HCT116 (cell line): ENCODE results near the gene ILF2. TPM values are rescaled to one million over a fixed set of nuclear protein-coding genes. Genes with fewer than 3 reads are reported as not detected.
A peak's percentile ranks its signal among the peaks of the same experiment; 100 is the strongest.

Experiments used
- ATAC-seq: fragments of 200-7000 bp; cut with Tn5 transposase; 2 replicates; pipeline ENCODE4 v1.9.1; 2020; ENCODE audit warnings: mild to moderate bottlenecking, moderate library complexity
- Bru-seq: library from RNA; stranded (reverse); fragments of 400-500 nt; gene quantifications from one replicate; lab custom pipeline; 2021; lab: Mats Ljungman, UMichigan
- BruChase-seq, 2 experiments: library from RNA; stranded (reverse); fragments of 400-500 nt; gene quantifications; one replicate each; lab custom pipeline; 2021; lab: Mats Ljungman, UMichigan
- BruUV-seq: library from RNA; stranded (reverse); fragments of 400-500 nt; replicated peaks from 2 replicates; lab custom pipeline; 2021; lab: Mats Ljungman, UMichigan
- CTCF ChIA-PET: fragments of 300-600 bp; sonication (Branson Sonifier 250); formaldehyde crosslinking; loops from one replicate; lab custom pipeline; 2021; ENCODE audit warnings: antibody characterized with exemption; lab: Charles Lee
- POLR2A ChIA-PET: fragments of 300-600, 350-600 bp; sonication (Branson Sonifier 250); formaldehyde crosslinking; loops from one replicate; lab custom pipeline; 2021; ENCODE audit warnings: antibody characterized with exemption; lab: Charles Lee
- RAD21 ChIA-PET, 2 experiments: fragments of 300-600 bp; sonication (Branson Sonifier 250); formaldehyde crosslinking; loops; one replicate each; lab custom pipeline; 2023; ENCODE audit warnings: low total read pairs in 2 of 2; ENCODE audit not compliant: uncharacterized antibody in 2 of 2, unreplicated experiment in 2 of 2, low non-redundant PET in 1 of 2; lab: Charles Lee
- DNase-seq: peaks from one replicate; pipeline ENCODE4 v3.0.0-alpha.2; 2010; ENCODE audit warnings: low read depth, low spot score
- H2AFZ ChIP-seq: fragments of 200-600 bp; shearing (Covaris generic), sonication (generic); 2 replicates; pipeline ENCODE4 v1.6.1; 2017; ENCODE audit warnings: low read depth, mixed run types, mixed read lengths, antibody characterized with exemption, low read length; ENCODE audit not compliant: poor library complexity, severe bottlenecking
- H3K27ac ChIP-seq: 2 replicates; pipeline ENCODE4 v1.5.1; 2012; ENCODE audit warnings: low read depth, low read length
- H3K27me3 ChIP-seq: fragments of 200-600 bp; sonication (generic); 2 replicates; pipeline ENCODE4 v1.6.1; 2016; ENCODE audit warnings: mixed run types, low read length, mixed read lengths; ENCODE audit not compliant: insufficient read depth
- H3K36me3 ChIP-seq, 2 experiments: fragments of 200-500 bp in 1 of 2; fragments of 200-600 bp in 1 of 2; sonication (Bioruptor generic) in 1 of 2; sonication (generic) in 1 of 2; 2 replicates each; pipeline versions ENCODE4 v1.5.1 to v1.6.1; 2014 to 2016; ENCODE audit warnings: low read length in 2 of 2, inconsistent platforms in 1 of 2, mixed read lengths in 1 of 2, mixed run types in 1 of 2; ENCODE audit not compliant: insufficient read depth in 2 of 2, control insufficient read depth in 1 of 2
- H3K4me1 ChIP-seq, 2 experiments: fragments of 200-600 bp in 1 of 2; sonication (generic) in 1 of 2; 2 replicates each; pipeline versions ENCODE4 v1.5.1 to v1.6.1; 2012 to 2017; ENCODE audit warnings: low read length in 2 of 2, inconsistent platforms in 1 of 2, mild to moderate bottlenecking in 1 of 2, mixed read lengths in 1 of 2, mixed run types in 1 of 2, moderate library complexity in 1 of 2; ENCODE audit not compliant: insufficient read depth in 2 of 2, control insufficient read depth in 1 of 2
- H3K4me2 ChIP-seq: fragments of 200-600 bp; sonication (generic); 2 replicates; pipeline ENCODE4 v1.6.1; 2017; ENCODE audit warnings: mixed run types, low read length, mixed read lengths
- H3K4me3 ChIP-seq, 2 experiments: fragments of 200-600 bp in 1 of 2; sonication (generic) in 1 of 2; replicated peaks in 1 of 2; 2 replicates each; pipeline ENCODE4 v1.5.1; 2011 to 2016; ENCODE audit warnings: low read length in 2 of 2, control low read depth in 1 of 2, low read depth in 1 of 2, mild to moderate bottlenecking in 1 of 2, mixed read lengths in 1 of 2, mixed run types in 1 of 2
- H3K79me2 ChIP-seq: fragments of 200-600 bp; sonication (generic); 2 replicates; pipeline ENCODE4 v1.6.1; 2017; ENCODE audit warnings: mild to moderate bottlenecking, mixed run types, low read length, moderate library complexity, mixed read lengths; ENCODE audit not compliant: insufficient read depth
- H3K9ac ChIP-seq: fragments of 200-600 bp; sonication (generic); 2 replicates; pipeline ENCODE4 v1.6.1; 2016; ENCODE audit warnings: low read length, mixed read lengths
- H3K9me2 ChIP-seq: fragments of 200-600 bp; sonication (generic), shearing (Covaris generic); 2 replicates; pipeline ENCODE4 v1.6.1; 2017; ENCODE audit warnings: mixed run types, mild to moderate bottlenecking, moderate library complexity; ENCODE audit not compliant: insufficient read depth
- H3K9me3 ChIP-seq, 2 experiments: fragments of 200-500 bp in 1 of 2; fragments of 200-600 bp in 1 of 2; sonication (Bioruptor generic) in 1 of 2; sonication (generic) in 1 of 2; 2 replicates each; pipeline ENCODE4 v1.6.1; 2014 to 2017; ENCODE audit warnings: low read length in 2 of 2, mixed read lengths in 2 of 2, inconsistent platforms in 1 of 2, low read depth in 1 of 2, mild to moderate bottlenecking in 1 of 2, mixed run types in 1 of 2, moderate library complexity in 1 of 2; ENCODE audit not compliant: control insufficient read depth in 1 of 2, insufficient read depth in 1 of 2
- H4K20me1 ChIP-seq: fragments of 200-600 bp; sonication (generic), shearing (Covaris generic); 2 replicates; pipeline ENCODE4 v1.6.1; 2017; ENCODE audit warnings: mixed run types, mild to moderate bottlenecking, moderate library complexity; ENCODE audit not compliant: insufficient read depth
- CBX3 ChIP-seq: IDR thresholded peaks from 2 replicates; pipeline ENCODE4 v1.6.1; 2012; ENCODE audit warnings: low read depth
- CEBPB ChIP-seq: IDR thresholded peaks from 2 replicates; pipeline ENCODE4 v1.6.1; 2012; ENCODE audit warnings: low read depth
- ELF1 ChIP-seq: IDR thresholded peaks from 2 replicates; pipeline ENCODE4 v1.6.1; 2012; ENCODE audit warnings: low read depth, borderline replicate concordance
- EZH2phosphoT487 ChIP-seq: fragments of 200-600 bp; IDR thresholded peaks from 2 replicates; pipeline ENCODE4 v1.6.1; 2018; ENCODE audit warnings: antibody characterized with exemption, borderline replicate concordance
- FOSL1 ChIP-seq: IDR thresholded peaks from 2 replicates; pipeline ENCODE4 v1.6.1; 2012; ENCODE audit warnings: low read depth
- JUND ChIP-seq: IDR thresholded peaks from 2 replicates; pipeline ENCODE4 v1.6.1; 2012
- POLR2A ChIP-seq: IDR thresholded peaks from 2 replicates; pipeline ENCODE4 v1.7.0; 2011; ENCODE audit warnings: borderline replicate concordance; ENCODE audit not compliant: insufficient read depth, insufficient read length; ENCODE audit errors: extremely low read depth
- POLR2AphosphoS5 ChIP-seq: IDR thresholded peaks from 2 replicates; pipeline ENCODE4 v1.6.1; 2011; ENCODE audit warnings: mild to moderate bottlenecking, low read depth, low read length, moderate library complexity
- RAD21 ChIP-seq: IDR thresholded peaks from 2 replicates; pipeline ENCODE4 v1.6.1; 2012; ENCODE audit warnings: low read depth, mild to moderate bottlenecking
- SIN3A ChIP-seq: IDR thresholded peaks from 2 replicates; pipeline ENCODE4 v1.6.1; 2012; ENCODE audit warnings: low read depth
- SP1 ChIP-seq: IDR thresholded peaks from 2 replicates; pipeline ENCODE4 v1.6.1; 2012; ENCODE audit warnings: low read depth
- SRF ChIP-seq: IDR thresholded peaks from 2 replicates; pipeline ENCODE4 v1.6.1; 2012; ENCODE audit warnings: low read depth
- TCF7L2 ChIP-seq: IDR thresholded peaks from 2 replicates; pipeline ENCODE4 v1.7.0; 2011; ENCODE audit warnings: borderline replicate concordance, inconsistent platforms; ENCODE audit not compliant: insufficient read depth, insufficient read length; ENCODE audit errors: extremely low read depth
- YY1 ChIP-seq: IDR thresholded peaks from 2 replicates; pipeline ENCODE4 v1.6.1; 2011; ENCODE audit warnings: low read length, low read depth, moderate library complexity, mild to moderate bottlenecking; ENCODE audit not compliant: insufficient replicate concordance; ENCODE audit errors: extremely low read depth
- ZFX ChIP-seq: fragments of 450-650 bp; IDR thresholded peaks from 2 replicates; pipeline ENCODE4 v1.6.1; 2017
- intact Hi-C: fragments of 100-400 bp; cut with micrococcal nuclease; formaldehyde crosslinking; loops from 2 replicates; pipeline ENCODE4 v1.10.0; 2022
- long read RNA-seq: library from polyadenylated mRNA; unstranded; transcript quantifications from one replicate; pipeline ENCODE4 v2.0.0, GENCODE V29; 2021; ENCODE audit not compliant: unreplicated experiment
- polyA plus RNA-seq: library from polyadenylated mRNA; unstranded; fragments of >200 nt; gene quantifications from 2 replicates; pipeline ENCODE4 v1.2.1, GENCODE V29; 2012; ENCODE audit warnings: missing spikeins
- total RNA-seq: library from RNA; stranded (reverse); gene quantifications from one replicate; pipeline ENCODE4 v1.2.1, GENCODE V29; 2021; ENCODE audit not compliant: unreplicated experiment
- TF ChIP-seq, protein P1 (sequence below): IDR thresholded peaks from 2 replicates; pipeline ENCODE4 v1.6.1; 2012
- TF ChIP-seq, protein P2 (sequence below): IDR thresholded peaks from 2 replicates; pipeline ENCODE4 v1.6.1; 2012; ENCODE audit warnings: low read depth
- TF ChIP-seq, protein P3 (sequence below): IDR thresholded peaks from 2 replicates; pipeline ENCODE4 v1.6.1; 2011; ENCODE audit warnings: mild to moderate bottlenecking, low read length, moderate library complexity; ENCODE audit not compliant: insufficient replicate concordance; ENCODE audit errors: extremely low read depth
- TF ChIP-seq, protein P4 (sequence below): IDR thresholded peaks from 2 replicates; pipeline ENCODE4 v1.6.1; 2012

ILF2 gene
- 335 TPM for total RNA-seq
- 267 and 324 TPM in 2 replicates for polyA plus RNA-seq
- Bru-seq, nascent RNA: percentile 97 among the genes with signal in this experiment
- BruChase-seq, experiment 1, labeled RNA remaining after a 6-hour chase: percentile 99 among the genes with signal in this experiment
- BruChase-seq, experiment 2, labeled RNA remaining after a 2-hour chase: percentile 98 among the genes with signal in this experiment
- long read RNA-seq, transcript ILF2-201 (14 exons, 1,659 nt): major isoform, 380 of 436 reads
- long read RNA-seq, partial matches to known transcripts: 27 of 436 reads
- long read RNA-seq, other reads (novel, unspliced or antisense): 29 of 436 reads

DNA sequence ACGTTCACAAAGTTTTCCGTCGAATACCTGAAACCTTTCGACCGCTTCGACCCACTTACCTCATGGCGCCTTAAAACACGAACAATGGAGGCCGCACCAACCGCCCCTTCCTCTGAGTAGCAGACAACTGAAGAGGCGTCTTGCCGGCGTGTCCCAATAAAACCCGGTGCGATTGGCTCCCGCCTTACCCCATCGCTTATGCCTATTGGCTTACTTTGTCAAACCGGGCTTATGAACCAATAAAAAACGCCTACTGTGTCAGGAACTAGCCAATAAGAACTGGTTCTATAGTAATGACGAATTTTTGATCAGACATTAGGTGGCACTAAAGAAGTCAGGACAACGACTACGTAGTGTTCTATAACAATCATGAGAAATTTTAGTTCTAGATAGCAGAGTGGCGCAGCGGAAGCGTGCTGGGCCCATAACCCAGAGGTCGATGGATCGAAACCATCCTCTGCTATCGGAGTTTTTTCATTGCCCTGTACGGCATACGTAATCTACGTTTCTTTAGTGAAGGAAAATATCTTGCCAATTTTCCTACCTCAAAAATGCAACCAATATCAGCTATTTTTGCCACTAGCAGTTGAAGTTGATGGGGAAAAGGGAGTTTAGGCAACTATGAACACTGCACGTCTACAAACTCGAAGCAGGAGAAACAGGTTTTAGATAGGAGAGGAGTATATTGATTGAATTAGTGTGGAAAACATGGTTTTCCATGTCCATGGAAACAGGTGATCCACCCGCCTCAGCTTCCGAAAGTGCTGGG lies at the start of gene ILF2:
ILF2 (minus strand) TSS at position 135 of the 769 bp plus-strand sequence; CDS start at position 64, 71 bp downstream.
- peaks cover 29 to 39% of the 10 kb centered on the region in 2 experiments for H3K36me3 ChIP-seq
- peak within 1 kb of the TSS; percentile 80 for H3K27ac ChIP-seq
- H3K9me3 ChIP-seq: no peaks in the 10 kb centered on the region
- H3K4me1 ChIP-seq: peaks cover 10 to 24% of the 10 kb centered on the region in 2 experiments
- RAD21 ChIA-PET: interaction anchor here (0.8 to 1.6 kb wide), 2 partner anchors 315 to 316 kb away, joined by 3 read pairs; partner anchors contain the start of gene RAB13 (in 1 of the 2)
- intact Hi-C loops: loop anchor here (1.0 to 10.0 kb wide), 2 partner anchors 99 to 104 kb away; partner anchors contain the start of gene SLC27A3
- ATAC-seq (peak; percentile 86), DNase-seq (peak; percentile 99)
- no peaks in the 10 kb centered on the region for H3K27me3 ChIP-seq
- peak within 1 kb of the TSS; percentile 99 for H2AFZ ChIP-seq
- H3K4me2 ChIP-seq: peak within 1 kb of the TSS; percentile 91
- H3K9me2 ChIP-seq: no peaks in the 10 kb centered on the region
- no TSS peak for BruUV-seq
- peak within 1 kb of the TSS; percentile 73 to 97 for H3K4me3 ChIP-seq
- peak within 1 kb of the TSS; percentile 97 for H3K9ac ChIP-seq
- no peaks in the 10 kb centered on the region for H4K20me1 ChIP-seq
- CTCF ChIA-PET: interaction anchor here (1.2 to 1.6 kb wide), 4 partner anchors 59 to 315 kb away, joined by 3 to 6 read pairs (median 6); partner anchors contain the start of gene RAB13
- POLR2A ChIA-PET: interaction anchor here (0.8 to 2.5 kb wide), 7 partner anchors 9 to 320 kb away, joined by 3 to 10 read pairs (median 8); partner anchors contain the start of genes INTS3, RPS27 and SLC27A3
- H3K79me2 ChIP-seq: peaks cover 47% of the 10 kb centered on the region
- no peak; the same call in 1 of the 2 replicates for TF ChIP-seq JUND
- peak; percentile 79; the same call in 1 of the 2 replicates for TF ChIP-seq SIN3A
- TF ChIP-seq, protein P1, sequence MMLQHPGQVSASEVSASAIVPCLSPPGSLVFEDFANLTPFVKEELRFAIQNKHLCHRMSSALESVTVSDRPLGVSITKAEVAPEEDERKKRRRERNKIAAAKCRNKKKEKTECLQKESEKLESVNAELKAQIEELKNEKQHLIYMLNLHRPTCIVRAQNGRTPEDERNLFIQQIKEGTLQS: peak; percentile 100
- TF ChIP-seq SP1: peak; percentile 99
- TF ChIP-seq, protein P2, sequence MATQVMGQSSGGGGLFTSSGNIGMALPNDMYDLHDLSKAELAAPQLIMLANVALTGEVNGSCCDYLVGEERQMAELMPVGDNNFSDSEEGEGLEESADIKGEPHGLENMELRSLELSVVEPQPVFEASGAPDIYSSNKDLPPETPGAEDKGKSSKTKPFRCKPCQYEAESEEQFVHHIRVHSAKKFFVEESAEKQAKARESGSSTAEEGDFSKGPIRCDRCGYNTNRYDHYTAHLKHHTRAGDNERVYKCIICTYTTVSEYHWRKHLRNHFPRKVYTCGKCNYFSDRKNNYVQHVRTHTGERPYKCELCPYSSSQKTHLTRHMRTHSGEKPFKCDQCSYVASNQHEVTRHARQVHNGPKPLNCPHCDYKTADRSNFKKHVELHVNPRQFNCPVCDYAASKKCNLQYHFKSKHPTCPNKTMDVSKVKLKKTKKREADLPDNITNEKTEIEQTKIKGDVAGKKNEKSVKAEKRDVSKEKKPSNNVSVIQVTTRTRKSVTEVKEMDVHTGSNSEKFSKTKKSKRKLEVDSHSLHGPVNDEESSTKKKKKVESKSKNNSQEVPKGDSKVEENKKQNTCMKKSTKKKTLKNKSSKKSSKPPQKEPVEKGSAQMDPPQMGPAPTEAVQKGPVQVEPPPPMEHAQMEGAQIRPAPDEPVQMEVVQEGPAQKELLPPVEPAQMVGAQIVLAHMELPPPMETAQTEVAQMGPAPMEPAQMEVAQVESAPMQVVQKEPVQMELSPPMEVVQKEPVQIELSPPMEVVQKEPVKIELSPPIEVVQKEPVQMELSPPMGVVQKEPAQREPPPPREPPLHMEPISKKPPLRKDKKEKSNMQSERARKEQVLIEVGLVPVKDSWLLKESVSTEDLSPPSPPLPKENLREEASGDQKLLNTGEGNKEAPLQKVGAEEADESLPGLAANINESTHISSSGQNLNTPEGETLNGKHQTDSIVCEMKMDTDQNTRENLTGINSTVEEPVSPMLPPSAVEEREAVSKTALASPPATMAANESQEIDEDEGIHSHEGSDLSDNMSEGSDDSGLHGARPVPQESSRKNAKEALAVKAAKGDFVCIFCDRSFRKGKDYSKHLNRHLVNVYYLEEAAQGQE: no peak
- TF ChIP-seq ELF1: no peak; the same call in 1 of the 2 replicates
- TF ChIP-seq EZH2phosphoT487: no peak
- TF ChIP-seq, protein P3, sequence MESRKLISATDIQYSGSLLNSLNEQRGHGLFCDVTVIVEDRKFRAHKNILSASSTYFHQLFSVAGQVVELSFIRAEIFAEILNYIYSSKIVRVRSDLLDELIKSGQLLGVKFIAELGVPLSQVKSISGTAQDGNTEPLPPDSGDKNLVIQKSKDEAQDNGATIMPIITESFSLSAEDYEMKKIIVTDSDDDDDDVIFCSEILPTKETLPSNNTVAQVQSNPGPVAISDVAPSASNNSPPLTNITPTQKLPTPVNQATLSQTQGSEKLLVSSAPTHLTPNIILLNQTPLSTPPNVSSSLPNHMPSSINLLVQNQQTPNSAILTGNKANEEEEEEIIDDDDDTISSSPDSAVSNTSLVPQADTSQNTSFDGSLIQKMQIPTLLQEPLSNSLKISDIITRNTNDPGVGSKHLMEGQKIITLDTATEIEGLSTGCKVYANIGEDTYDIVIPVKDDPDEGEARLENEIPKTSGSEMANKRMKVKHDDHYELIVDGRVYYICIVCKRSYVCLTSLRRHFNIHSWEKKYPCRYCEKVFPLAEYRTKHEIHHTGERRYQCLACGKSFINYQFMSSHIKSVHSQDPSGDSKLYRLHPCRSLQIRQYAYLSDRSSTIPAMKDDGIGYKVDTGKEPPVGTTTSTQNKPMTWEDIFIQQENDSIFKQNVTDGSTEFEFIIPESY: no peak
- TF ChIP-seq CBX3: no peak; the same call in 1 of the 2 replicates
- TF ChIP-seq FOSL1: peak; percentile 30
- no peak; the same call in 1 of the 2 replicates for TF ChIP-seq ZFX
- TF ChIP-seq RAD21: peak; percentile 21; the same call in 1 of the 2 replicates
- peak; percentile 38 for TF ChIP-seq CEBPB
- TF ChIP-seq POLR2A: peak; percentile 84
- no peak for TF ChIP-seq SRF
- TF ChIP-seq POLR2AphosphoS5: peak; percentile 92
- TF ChIP-seq, protein P4, sequence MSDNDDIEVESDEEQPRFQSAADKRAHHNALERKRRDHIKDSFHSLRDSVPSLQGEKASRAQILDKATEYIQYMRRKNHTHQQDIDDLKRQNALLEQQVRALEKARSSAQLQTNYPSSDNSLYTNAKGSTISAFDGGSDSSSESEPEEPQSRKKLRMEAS: peak; percentile 89
- peak; percentile 81 for TF ChIP-seq YY1
- TF ChIP-seq TCF7L2: peak; percentile 64
